ENCODE data around the gene GPR158. TPM values are rescaled to one million over a fixed set of nuclear protein-coding genes. Genes with fewer than 3 reads are reported as not detected.
"Not testable (repeated sequence)": the region's sequence is repeated elsewhere in the genome, so short reads cannot be mapped to it uniquely, and the experiment has no call there.

Gene GPR158
- not detected for polyA plus RNA-seq (2012; ENCODE audit: insufficient read depth, insufficient read length)

GRCh38 chr10:25174461-25175230 lies at the start of gene GPR158:
Gene GPR158 (plus strand): TSS chr10:25175001. CDS start chr10:25175421, 420 bp downstream.
- peak within 1 kb of the TSS; percentile 49 for H3K4me3 ChIP-seq (ENCODE audit: low read length)
- peak; percentile 87 for DNase-seq (ENCODE audit: low read depth, low spot score)

- no peak overlapping the region for H3K4me3 ChIP-seq (ENCODE audit: low read length)
- no peak for DNase-seq (ENCODE audit: low read depth, low spot score)
These were observed 49.6 kb upstream of the GPR158 start for GRCh38 chr10:25125201-25125611.

GRCh38 chr10:25129592-25129991 lies 45.2 kb upstream of the GPR158 start:
- H3K4me3 ChIP-seq (ENCODE audit: low read length) = no peak overlapping the region
- DNase-seq (ENCODE audit: low read depth, low spot score) = no peak

GRCh38 chr10:25130906-25131305 lies 43.9 kb upstream of the GPR158 start:
- H3K4me3 ChIP-seq (ENCODE audit: low read length) = no peak overlapping the region
- no peak for DNase-seq (ENCODE audit: low read depth, low spot score)

GRCh38 chr10:25142116-25142864 lies 32.5 kb upstream of the GPR158 start:
- no peak for DNase-seq (ENCODE audit: low read depth, low spot score)
- no peak overlapping the region for H3K4me3 ChIP-seq (ENCODE audit: low read length)

- H3K4me3 ChIP-seq (ENCODE audit: low read length) = no peak overlapping the region
- DNase-seq (ENCODE audit: low read depth, low spot score) = no peak
These were observed 17.2 kb upstream of the GPR158 start for GRCh38 chr10:25157650-25158049.

- no peak overlapping the region for H3K4me3 ChIP-seq (ENCODE audit: low read length)
These were observed 15.2 kb upstream of the GPR158 start for GRCh38 chr10:25159591-25159990.

GRCh38 chr10:25162391-25162790 lies 12.4 kb upstream of the GPR158 start:
- DNase-seq (ENCODE audit: low read depth, low spot score) = no peak
- no peak overlapping the region for H3K4me3 ChIP-seq (ENCODE audit: low read length)

More at GRCh38 chr10:25159591-25159990, 15.2 kb upstream of the GPR158 start:
- no peak for DNase-seq (ENCODE audit: low read depth, low spot score)

GRCh38 chr10:25163464-25163863 lies 11.3 kb upstream of the GPR158 start:
- not testable (repeated sequence) for DNase-seq (ENCODE audit: low read depth, low spot score)

GRCh38 chr10:25169740-25170139 lies 5.1 kb upstream of the GPR158 start:
- DNase-seq (ENCODE audit: low read depth, low spot score) = no peak
- H3K4me3 ChIP-seq (ENCODE audit: low read length) = no peak overlapping the region

More at GRCh38 chr10:25163464-25163863, 11.3 kb upstream of the GPR158 start:
- H3K4me3 ChIP-seq (ENCODE audit: low read length) = not testable (repeated sequence)

GRCh38 chr10:25170627-25171026 lies 4.2 kb upstream of the GPR158 start:
- DNase-seq (ENCODE audit: low read depth, low spot score) = no peak
- H3K4me3 ChIP-seq (ENCODE audit: low read length) = no peak overlapping the region

- no peak overlapping the region for H3K4me3 ChIP-seq (ENCODE audit: low read length)
- DNase-seq (ENCODE audit: low read depth, low spot score) = no peak
These were observed 973 bp downstream of the GPR158 start for GRCh38 chr10:25175527-25176420.

GRCh38 chr10:25176421-25176968 lies 1.7 kb downstream of the GPR158 start:
- no peak overlapping the region for H3K4me3 ChIP-seq (ENCODE audit: low read length)
- DNase-seq (ENCODE audit: low read depth, low spot score) = no peak

- no peak overlapping the region for H3K4me3 ChIP-seq (ENCODE audit: low read length)
- no peak for DNase-seq (ENCODE audit: low read depth, low spot score)
These were observed 2.4 kb downstream of the GPR158 start for GRCh38 chr10:25177093-25177753.

- no peak for DNase-seq (ENCODE audit: low read depth, low spot score)
- H3K4me3 ChIP-seq (ENCODE audit: low read length) = no peak overlapping the region
These were observed 2.9 kb downstream of the GPR158 start for GRCh38 chr10:25177754-25178135.

GRCh38 chr10:25178411-25178810 lies 3.6 kb downstream of the GPR158 start:
- no peak overlapping the region for H3K4me3 ChIP-seq (ENCODE audit: low read length)
- no peak for DNase-seq (ENCODE audit: low read depth, low spot score)

GRCh38 chr10:25180801-25181200 lies 6.0 kb downstream of the GPR158 start:
- H3K4me3 ChIP-seq (ENCODE audit: low read length) = no peak overlapping the region
- no peak for DNase-seq (ENCODE audit: low read depth, low spot score)

GRCh38 chr10:25182636-25183035 lies 7.8 kb downstream of the GPR158 start:
- no peak for DNase-seq (ENCODE audit: low read depth, low spot score)
- H3K4me3 ChIP-seq (ENCODE audit: low read length) = no peak overlapping the region

All from Jurkat, Clone E6-1 (cell line).